ENCODE measurements around the gene ZNF394.
A peak's percentile ranks its signal among the peaks of the same experiment; 100 is the strongest.

DNA sequence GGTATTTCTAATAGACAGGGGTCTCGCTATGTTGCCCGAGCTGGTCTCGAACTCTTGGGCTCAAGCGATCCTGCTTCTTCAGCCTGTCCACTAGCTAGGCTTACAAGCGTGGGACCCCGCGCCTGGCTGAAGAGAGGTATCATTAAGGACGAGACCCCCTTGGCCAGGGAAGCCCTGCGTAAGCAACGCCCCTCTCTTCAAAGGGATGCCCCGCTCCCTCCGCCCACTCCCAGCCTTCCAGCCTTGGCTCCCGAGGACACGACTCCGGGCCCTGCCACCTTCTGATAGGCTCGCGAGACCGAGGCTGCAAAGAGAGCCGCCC, 4.2 kb upstream of the ZNF394 start:
- TF ChIP-seq, protein P1, sequence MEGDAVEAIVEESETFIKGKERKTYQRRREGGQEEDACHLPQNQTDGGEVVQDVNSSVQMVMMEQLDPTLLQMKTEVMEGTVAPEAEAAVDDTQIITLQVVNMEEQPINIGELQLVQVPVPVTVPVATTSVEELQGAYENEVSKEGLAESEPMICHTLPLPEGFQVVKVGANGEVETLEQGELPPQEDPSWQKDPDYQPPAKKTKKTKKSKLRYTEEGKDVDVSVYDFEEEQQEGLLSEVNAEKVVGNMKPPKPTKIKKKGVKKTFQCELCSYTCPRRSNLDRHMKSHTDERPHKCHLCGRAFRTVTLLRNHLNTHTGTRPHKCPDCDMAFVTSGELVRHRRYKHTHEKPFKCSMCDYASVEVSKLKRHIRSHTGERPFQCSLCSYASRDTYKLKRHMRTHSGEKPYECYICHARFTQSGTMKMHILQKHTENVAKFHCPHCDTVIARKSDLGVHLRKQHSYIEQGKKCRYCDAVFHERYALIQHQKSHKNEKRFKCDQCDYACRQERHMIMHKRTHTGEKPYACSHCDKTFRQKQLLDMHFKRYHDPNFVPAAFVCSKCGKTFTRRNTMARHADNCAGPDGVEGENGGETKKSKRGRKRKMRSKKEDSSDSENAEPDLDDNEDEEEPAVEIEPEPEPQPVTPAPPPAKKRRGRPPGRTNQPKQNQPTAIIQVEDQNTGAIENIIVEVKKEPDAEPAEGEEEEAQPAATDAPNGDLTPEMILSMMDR (IDR thresholded peaks at IDR 0.05), result no peak
- TF ChIP-seq POLR2A (IDR thresholded peaks at IDR 0.05), result peak; percentile 8
